GM18502 (cell line): ENCODE measurements around the gene RELL2.

Source experiments
- ATAC-seq: cut with Tn5 transposase; IDR thresholded peaks from one replicate; pipeline ENCODE4 v1.9.1; 2021; ENCODE audit warnings: mild to moderate bottlenecking; ENCODE audit not compliant: unreplicated experiment, poor library complexity

RELL2 gene

GRCh38 chr5:141672841-141673813 is 36.3 kb downstream of the RELL2 start:
- ATAC-seq, result no peak

- no peak for ATAC-seq
These were observed 38.0 kb downstream of the RELL2 start for GRCh38 chr5:141674747-141675146.

- ATAC-seq, result no peak
These were observed 38.9 kb downstream of the RELL2 start for GRCh38 chr5:141675672-141676071.

- no peak for ATAC-seq
These were observed 40.6 kb downstream of the RELL2 start for GRCh38 chr5:141677415-141677814.

GRCh38 chr5:141680178-141680577 is 43.4 kb downstream of the RELL2 start:
- no peak for ATAC-seq

GRCh38 chr5:141680751-141681201 is 44.0 kb downstream of the RELL2 start:
- ATAC-seq, result no peak

- no peak for ATAC-seq
These were observed 44.5 kb downstream of the RELL2 start for GRCh38 chr5:141681295-141681694.

- no peak for ATAC-seq
These were observed 45.2 kb downstream of the RELL2 start, which contains the start of gene ARAP3 for GRCh38 chr5:141681695-141682641. TSS of gene ARAP3 (minus strand) at chr5:141682230. CDS start at chr5:141680486, 1,744 bp downstream.

- ATAC-seq, result no peak
These were observed 46.9 kb downstream of the RELL2 start for GRCh38 chr5:141683596-141684141.

- no peak for ATAC-seq
These were observed 48.8 kb downstream of the RELL2 start for GRCh38 chr5:141685591-141685990.

- no peak for ATAC-seq
These were observed 50.0 kb downstream of the RELL2 start for GRCh38 chr5:141686648-141687416.
